ENCODE data around the gene INPP4B. TPM values are rescaled to one million over a fixed set of nuclear protein-coding genes. Genes with fewer than 3 reads are reported as not detected.

The INPP4B gene
- polyA plus RNA-seq, 1 experiment, result 5.1 TPM

DNA sequence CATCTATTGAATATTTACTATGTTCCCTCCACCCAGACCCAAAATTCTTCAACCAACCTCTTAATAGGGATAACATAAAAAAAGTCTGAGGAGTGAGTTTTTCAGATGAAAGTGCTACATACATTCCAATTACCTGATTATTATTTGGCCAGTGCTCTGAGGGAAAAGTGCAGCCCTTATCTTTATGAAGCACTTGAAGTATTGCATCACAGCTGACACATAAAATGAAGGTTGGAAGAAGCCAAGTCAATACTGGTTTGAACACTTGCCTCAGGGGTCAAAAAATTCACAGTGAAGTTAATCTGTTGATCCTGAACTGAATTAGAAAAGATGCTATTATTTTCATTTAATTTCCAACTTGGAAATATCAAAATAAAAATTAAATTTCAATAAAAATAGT lies 498.9 kb downstream of the INPP4B start:
- H3K9me3 ChIP-seq (ENCODE audit: control insufficient read depth, insufficient read depth, low read length), result no peaks in the 10 kb centered on the region
- no peak overlapping the region for H3K4me3 ChIP-seq (ENCODE audit: low read depth, low read length)
- CTCF ChIA-PET, result no interaction called here
- no peak for DNase-seq (ENCODE audit: low read depth, low spot score)
- TF ChIP-seq, protein P1, sequence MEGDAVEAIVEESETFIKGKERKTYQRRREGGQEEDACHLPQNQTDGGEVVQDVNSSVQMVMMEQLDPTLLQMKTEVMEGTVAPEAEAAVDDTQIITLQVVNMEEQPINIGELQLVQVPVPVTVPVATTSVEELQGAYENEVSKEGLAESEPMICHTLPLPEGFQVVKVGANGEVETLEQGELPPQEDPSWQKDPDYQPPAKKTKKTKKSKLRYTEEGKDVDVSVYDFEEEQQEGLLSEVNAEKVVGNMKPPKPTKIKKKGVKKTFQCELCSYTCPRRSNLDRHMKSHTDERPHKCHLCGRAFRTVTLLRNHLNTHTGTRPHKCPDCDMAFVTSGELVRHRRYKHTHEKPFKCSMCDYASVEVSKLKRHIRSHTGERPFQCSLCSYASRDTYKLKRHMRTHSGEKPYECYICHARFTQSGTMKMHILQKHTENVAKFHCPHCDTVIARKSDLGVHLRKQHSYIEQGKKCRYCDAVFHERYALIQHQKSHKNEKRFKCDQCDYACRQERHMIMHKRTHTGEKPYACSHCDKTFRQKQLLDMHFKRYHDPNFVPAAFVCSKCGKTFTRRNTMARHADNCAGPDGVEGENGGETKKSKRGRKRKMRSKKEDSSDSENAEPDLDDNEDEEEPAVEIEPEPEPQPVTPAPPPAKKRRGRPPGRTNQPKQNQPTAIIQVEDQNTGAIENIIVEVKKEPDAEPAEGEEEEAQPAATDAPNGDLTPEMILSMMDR (IDR thresholded peaks at IDR 0.05; ENCODE audit: low read depth, low read length), result no peak
- H3K27ac ChIP-seq (ENCODE audit: low read depth, low read length), result no peak overlapping the region
- POLR2A ChIA-PET, result no interaction called here
- no peaks in the 10 kb centered on the region for H3K27me3 ChIP-seq (ENCODE audit: control insufficient read depth, insufficient read depth, low read length)

DNA sequence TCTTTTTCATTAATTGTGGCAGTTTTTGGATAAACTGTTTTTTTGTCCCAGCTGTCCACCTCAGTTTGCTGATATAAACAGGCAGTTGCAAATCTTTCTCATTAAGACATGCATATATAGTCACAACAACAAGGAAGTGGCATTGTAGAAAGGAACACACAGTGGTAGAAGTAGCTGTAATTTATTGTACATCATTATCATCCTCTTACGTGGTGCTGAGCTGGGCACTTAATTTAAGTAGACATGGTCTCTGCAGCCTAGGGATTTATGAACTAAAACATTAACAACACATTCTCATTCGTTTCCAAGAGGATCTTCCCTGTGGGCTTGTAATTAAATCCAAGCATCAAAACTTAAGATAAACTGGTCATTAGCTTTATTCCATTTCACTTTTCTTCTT lies 500.2 kb downstream of the INPP4B start:
- POLR2A ChIA-PET, result no interaction called here
- Histone ChIP-seq H3K27me3 (ENCODE audit: control insufficient read depth, insufficient read depth, low read length) (no peaks in the 10 kb centered on the region), H3K9me3 (ENCODE audit: control insufficient read depth, insufficient read depth, low read length) (no peaks in the 10 kb centered on the region), H3K27ac (ENCODE audit: low read depth, low read length) (no peak overlapping the region), H3K4me3 (ENCODE audit: low read depth, low read length) (no peak overlapping the region)
- TF ChIP-seq, protein P1 (IDR thresholded peaks at IDR 0.05; ENCODE audit: low read depth, low read length), result no peak
- CTCF ChIA-PET, result no interaction called here
- no peak for DNase-seq (ENCODE audit: low read depth, low spot score)

DNA sequence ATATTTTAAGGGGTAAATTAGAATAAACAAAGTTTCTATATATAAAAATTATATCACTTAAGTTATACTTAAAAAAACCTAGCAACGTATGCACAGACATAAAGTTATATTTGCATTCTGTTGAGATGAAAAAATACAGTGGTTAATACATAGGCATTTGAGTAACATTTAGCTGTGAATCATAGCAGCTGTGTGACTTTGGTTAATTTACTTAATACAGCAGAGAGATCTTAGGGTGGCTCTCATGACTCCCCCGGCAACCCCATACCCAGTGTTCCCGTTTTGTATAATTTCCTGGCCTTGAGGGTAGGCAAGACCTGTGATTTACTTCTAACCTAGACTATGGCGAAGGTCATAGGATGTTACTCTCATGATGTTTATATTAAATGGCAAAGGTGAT lies 504.8 kb downstream of the INPP4B start:
- Histone ChIP-seq H3K27ac (ENCODE audit: low read depth, low read length) (no peak overlapping the region), H3K27me3 (ENCODE audit: control insufficient read depth, insufficient read depth, low read length) (no peaks in the 10 kb centered on the region), H3K4me3 (ENCODE audit: low read depth, low read length) (no peak overlapping the region), H3K9me3 (ENCODE audit: control insufficient read depth, insufficient read depth, low read length) (peaks cover 4% of the 10 kb centered on the region)
- DNase-seq (ENCODE audit: low read depth, low spot score), result no peak
- POLR2A ChIA-PET, result no interaction called here
- TF ChIP-seq, protein P1 (IDR thresholded peaks at IDR 0.05; ENCODE audit: low read depth, low read length), result no peak
- CTCF ChIA-PET, result interaction anchor here (4.5 kb wide), 1 partner anchor 13 kb away, joined by 29 read pairs; no protein-coding TSS in a partner anchor

DNA sequence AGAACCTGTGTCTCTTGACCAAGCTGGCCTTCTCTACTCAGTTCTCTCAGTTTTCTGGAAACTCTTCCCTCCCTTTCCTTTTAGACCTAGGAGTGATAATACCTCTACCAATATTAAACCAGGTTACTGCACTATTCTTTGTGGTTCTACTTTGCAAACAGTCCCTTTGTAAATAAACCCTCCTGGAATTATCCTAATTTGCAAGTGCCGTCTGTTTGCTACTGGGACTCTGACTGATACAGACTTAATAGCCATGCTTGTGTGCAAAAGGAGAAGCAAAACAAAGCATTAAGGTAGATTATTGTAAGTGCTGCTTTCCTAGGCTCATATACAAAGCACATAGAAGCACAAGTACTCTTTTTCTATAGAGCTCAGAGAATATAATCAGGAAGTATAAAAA lies 507.0 kb downstream of the INPP4B start:
- Histone ChIP-seq H3K9me3 (ENCODE audit: control insufficient read depth, insufficient read depth, low read length) (peaks cover 8% of the 10 kb centered on the region), H3K4me3 (ENCODE audit: low read depth, low read length) (no peak overlapping the region), H3K27me3 (ENCODE audit: control insufficient read depth, insufficient read depth, low read length) (no peaks in the 10 kb centered on the region), H3K27ac (ENCODE audit: low read depth, low read length) (no peak overlapping the region)
- TF ChIP-seq, protein P1 (IDR thresholded peaks at IDR 0.05; ENCODE audit: low read depth, low read length), result no peak
- POLR2A ChIA-PET, result no interaction called here
- no peak for DNase-seq (ENCODE audit: low read depth, low spot score)
- CTCF ChIA-PET, result interaction anchor here (4.5 kb wide), 1 partner anchor 15 kb away, joined by 29 read pairs; no protein-coding TSS in a partner anchor

DNA sequence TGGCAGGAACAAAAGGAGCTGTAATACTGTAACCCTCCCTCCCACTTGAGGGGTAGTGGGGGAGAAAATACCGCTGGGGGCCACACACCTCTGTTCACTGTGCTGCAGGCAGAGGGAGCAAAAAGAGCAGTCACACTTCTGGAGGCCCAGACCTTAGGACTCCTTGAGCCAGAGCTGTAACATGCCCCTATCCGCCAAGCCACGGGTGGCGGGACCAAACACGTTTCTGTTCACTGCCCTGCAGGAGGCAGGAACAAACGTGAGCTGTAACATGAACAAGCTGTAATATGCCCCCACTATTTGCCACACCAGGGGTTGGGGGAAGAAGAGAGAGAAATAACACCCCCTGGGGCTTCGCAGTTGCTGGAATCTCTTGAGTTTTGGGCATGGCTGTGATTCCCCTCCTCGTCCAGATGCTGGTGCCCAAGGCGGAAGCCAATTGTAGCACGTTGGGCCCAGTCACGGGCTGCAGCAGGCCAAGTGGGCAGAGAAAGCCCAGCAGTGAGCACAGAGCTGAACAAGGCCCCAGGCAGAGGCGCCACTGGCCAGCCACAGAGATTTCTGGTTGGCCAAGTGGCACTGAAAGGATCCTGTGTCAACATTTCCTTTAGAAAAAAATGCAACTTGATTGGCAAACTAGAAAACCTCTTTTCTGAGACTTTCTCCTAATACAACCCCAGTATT lies 509.7 kb downstream of the INPP4B start:
- TF ChIP-seq, protein P1 (IDR thresholded peaks at IDR 0.05; ENCODE audit: low read depth, low read length), result no peak
- Histone ChIP-seq H3K4me3 (ENCODE audit: low read depth, low read length) (no peak overlapping the region), H3K27me3 (ENCODE audit: control insufficient read depth, insufficient read depth, low read length) (no peaks in the 10 kb centered on the region), H3K9me3 (ENCODE audit: control insufficient read depth, insufficient read depth, low read length) (peaks cover 8% of the 10 kb centered on the region), H3K27ac (ENCODE audit: low read depth, low read length) (no peak overlapping the region)
- CTCF ChIA-PET, result no interaction called here
- POLR2A ChIA-PET, result no interaction called here
- DNase-seq (ENCODE audit: low read depth, low spot score), result no peak

Data from AG04450 (cell line).